GM23338 (cell line): ENCODE results near the gene LRP10. TPM values are rescaled to one million over a fixed set of nuclear protein-coding genes. Genes with fewer than 3 reads are reported as not detected.

Experiments
- ATAC-seq: fragments of 200-7000 bp; cut with Tn5 transposase; 3 replicates; pipeline ENCODE4 v1.9.1; 2020
- DNase-seq: peaks from one replicate; pipeline ENCODE4 v3.0.0-alpha.2; 2015; ENCODE audit warnings: low spot score
- H2AFZ ChIP-seq: fragments of 200-600 bp; sonication (generic); 2 replicates; pipeline ENCODE4 v1.8.0; 2016; ENCODE audit warnings: antibody characterized with exemption, mild to moderate bottlenecking, moderate library complexity
- H3F3A ChIP-seq: fragments of 200-600 bp; sonication (generic); replicated peaks from 2 replicates; pipeline ENCODE4 v1.8.0; 2017; ENCODE audit warnings: antibody characterized with exemption, mixed run types, low read depth
- H3K27ac ChIP-seq: fragments of 200-600 bp; sonication (generic); 2 replicates; pipeline ENCODE4 v1.6.1; 2016; ENCODE audit warnings: low read depth
- H3K27me3 ChIP-seq: fragments of 200-600 bp; sonication (generic); 2 replicates; pipeline ENCODE4 v1.8.0; 2016; ENCODE audit warnings: mild to moderate bottlenecking, mixed run types, moderate library complexity; ENCODE audit not compliant: insufficient read depth
- H3K36me3 ChIP-seq: fragments of 200-600 bp; sonication (generic); 2 replicates; pipeline ENCODE4 v1.8.0; 2016; ENCODE audit warnings: mild to moderate bottlenecking; ENCODE audit not compliant: insufficient read depth
- H3K4me1 ChIP-seq: fragments of 200-600 bp; sonication (generic); 2 replicates; pipeline ENCODE4 v1.8.0; 2016; ENCODE audit warnings: mild to moderate bottlenecking, moderate library complexity; ENCODE audit not compliant: insufficient read depth
- H3K4me2 ChIP-seq: fragments of 200-600 bp; sonication (generic); 2 replicates; pipeline ENCODE4 v1.7.1; 2017; ENCODE audit warnings: mixed run types
- H3K4me3 ChIP-seq: fragments of 200-600 bp; sonication (generic); 2 replicates; pipeline ENCODE4 v1.6.1; 2016; ENCODE audit warnings: mixed run types
- H3K79me2 ChIP-seq: fragments of 200-600 bp; sonication (generic); replicated peaks from 2 replicates; pipeline ENCODE4 v1.8.0; 2017; ENCODE audit warnings: mild to moderate bottlenecking; ENCODE audit not compliant: insufficient read depth
- H3K9me2 ChIP-seq: fragments of 200-600 bp; sonication (generic); 2 replicates; pipeline ENCODE4 v1.8.0; 2017; ENCODE audit not compliant: insufficient read depth
- H4K20me1 ChIP-seq: fragments of 200-600 bp; sonication (generic); replicated peaks from 2 replicates; pipeline ENCODE4 v1.8.0; 2017; ENCODE audit warnings: mild to moderate bottlenecking; ENCODE audit not compliant: insufficient read depth
- H3K27ac Mint-ChIP-seq: 2 replicates; pipeline ENCODE4 v1.8.0; 2020; ENCODE audit warnings: inconsistent platforms, mild to moderate bottlenecking, moderate library complexity, mixed read lengths
- H3K27me3 Mint-ChIP-seq: 3 replicates; pipeline ENCODE4 v1.8.0; 2022; ENCODE audit warnings: low read depth, mild to moderate bottlenecking, moderate library complexity, mixed read lengths, inconsistent platforms; ENCODE audit not compliant: insufficient read depth, poor library complexity
- H3K36me3 Mint-ChIP-seq: 3 replicates; pipeline ENCODE4 v1.8.0; 2021; ENCODE audit warnings: low read depth, mild to moderate bottlenecking, inconsistent platforms, moderate library complexity, mixed read lengths
- H3K4me1 Mint-ChIP-seq: 3 replicates; pipeline ENCODE4 v1.8.0; 2020; ENCODE audit warnings: mild to moderate bottlenecking, inconsistent platforms, mixed read lengths
- H3K4me3 Mint-ChIP-seq: 3 replicates; pipeline ENCODE4 v1.8.0; 2021; ENCODE audit warnings: moderate library complexity, mild to moderate bottlenecking, inconsistent platforms, mixed read lengths
- H3K9me3 Mint-ChIP-seq: 3 replicates; pipeline ENCODE4 v1.8.0; 2020; ENCODE audit warnings: moderate library complexity, mild to moderate bottlenecking, inconsistent platforms, mixed read lengths
- CREB1 ChIP-seq: fragments of 250-450 bp; sonication (Bioruptor Pico); IDR thresholded peaks from 2 replicates; pipeline ENCODE4 v1.5.0; 2020; ENCODE audit warnings: low read depth, mild to moderate bottlenecking, moderate library complexity
- CTCF ChIP-seq, 2 experiments: fragments of 200-600 bp in 1 of 2; sonication (generic) in 1 of 2; conservative IDR thresholded peaks; 2 replicates each; pipeline versions ENCODE4 v1.5.1 to v1.6.1; 2016 to 2017; ENCODE audit warnings: antibody characterized with exemption in 2 of 2, low read depth in 2 of 2, mild to moderate bottlenecking in 2 of 2, moderate library complexity in 1 of 2
- ETS1 ChIP-seq: IDR thresholded peaks from 2 replicates; pipeline ENCODE4 v1.6.1; 2016; ENCODE audit warnings: antibody characterized with exemption
- EZH2 ChIP-seq: fragments of 200-600 bp; sonication (generic); IDR thresholded peaks from one replicate; pipeline ENCODE4 v1.8.0; 2017; ENCODE audit warnings: antibody characterized with exemption, mild to moderate bottlenecking, low read depth; ENCODE audit not compliant: unreplicated experiment
- EZH2phosphoT487 ChIP-seq: fragments of 200-600 bp; sonication (generic); IDR thresholded peaks from one replicate; pipeline ENCODE4 v1.8.1; 2018; ENCODE audit warnings: antibody characterized with exemption; ENCODE audit not compliant: unreplicated experiment
- JUNB ChIP-seq: IDR thresholded peaks from one replicate; pipeline ENCODE4 v1.6.1; 2016; ENCODE audit warnings: antibody characterized with exemption; ENCODE audit not compliant: unreplicated experiment
- NANOG ChIP-seq: IDR thresholded peaks from 2 replicates; pipeline ENCODE4 v1.6.1; 2016; ENCODE audit warnings: antibody characterized with exemption, borderline replicate concordance
- POLR2AphosphoS5 ChIP-seq: IDR thresholded peaks from 2 replicates; pipeline ENCODE4 v1.6.1; 2016; ENCODE audit warnings: antibody characterized with exemption, low read depth
- REST ChIP-seq: IDR thresholded peaks from one replicate; pipeline ENCODE4 v1.6.1; 2018; ENCODE audit warnings: antibody characterized with exemption; ENCODE audit not compliant: unreplicated experiment
- STAT1 ChIP-seq: IDR thresholded peaks from one replicate; pipeline ENCODE4 v1.6.1; 2016; ENCODE audit warnings: antibody characterized with exemption; ENCODE audit not compliant: unreplicated experiment
- ZNF114 ChIP-seq: fragments of 250-450 bp; sonication (Bioruptor Pico); IDR thresholded peaks from 2 replicates; pipeline ENCODE4 v1.5.0; 2020; ENCODE audit warnings: mild to moderate bottlenecking, moderate library complexity
- ZNF331 ChIP-seq: fragments of 250-450 bp; sonication (Bioruptor Pico); IDR thresholded peaks from 2 replicates; pipeline ENCODE4 v1.5.0; 2020; ENCODE audit warnings: low read depth, mild to moderate bottlenecking, moderate library complexity
- ZNF462 ChIP-seq: fragments of 250-450 bp; sonication (Bioruptor Pico); IDR thresholded peaks from 2 replicates; pipeline ENCODE4 v1.5.0; 2020; ENCODE audit warnings: mild to moderate bottlenecking, moderate library complexity
- polyA plus RNA-seq: library from polyadenylated mRNA; unstranded; fragments of >200 nt; fragmentation: Nextera tagmentation; extraction: Ambion mirVana; gene quantifications from 2 replicates; pipeline ENCODE4 v1.2.1, GENCODE V29; 2016
- total RNA-seq: library from RNA; depleted of rRNA; stranded (reverse); fragments of >200 nt; shearing (Covaris generic); gene quantifications from 2 replicates; pipeline ENCODE4 v1.2.3, GENCODE V29; 2014

The LRP10 gene
- total and polyA plus RNA-seq, 2 experiments from 2014 or later = 6.4 to 18.1 TPM

- TF ChIP-seq REST = no peak
- no peak for TF ChIP-seq ZNF331 (CRISPR knock-in tag)
- TF ChIP-seq ZNF114 (CRISPR knock-in tag) = no peak
- no peak for TF ChIP-seq EZH2phosphoT487
- no peak for TF ChIP-seq ZNF462 (CRISPR knock-in tag)
- TF ChIP-seq NANOG = no peak
- TF ChIP-seq JUNB = no peak
- no peak for TF ChIP-seq CTCF (conservative IDR thresholded peaks at IDR 0.05; ENCODE audit: low read depth in 2 of 2)
- no peak for TF ChIP-seq STAT1
- no peak for TF ChIP-seq CREB1
- TF ChIP-seq ETS1 = no peak
- no peak for TF ChIP-seq POLR2AphosphoS5
- no peak for TF ChIP-seq EZH2
- peaks cover 26% of the 10 kb centered on the region for H3K79me2 ChIP-seq
- no peaks in the 10 kb centered on the region for H3K27me3 ChIP-seq
- no peak overlapping the region for H3K4me3 ChIP-seq
- Mint-ChIP-seq H3K4me1 (peaks cover 29% of the 10 kb centered on the region), H3K36me3 (peaks cover 48% of the 10 kb centered on the region), H3K27ac (no peak overlapping the region), H3K9me3 (no peaks in the 10 kb centered on the region), H3K4me3 (no peak overlapping the region), H3K27me3 (peaks cover 18% of the 10 kb centered on the region)
- H3F3A ChIP-seq = peaks cover 6% of the 10 kb centered on the region; the same call in 1 of the 2 replicates
- no peaks in the 10 kb centered on the region; the same call in 1 of the 2 replicates for H3K36me3 ChIP-seq
- no peaks in the 10 kb centered on the region for H4K20me1 ChIP-seq
- ATAC-seq = no peak
- no peaks in the 10 kb centered on the region for H3K9me2 ChIP-seq
- no peak overlapping the region for H2AFZ ChIP-seq
- no peak overlapping the region for H3K27ac ChIP-seq
- no peak for DNase-seq
- peaks cover 14% of the 10 kb centered on the region; the same call in 1 of the 2 replicates for H3K4me1 ChIP-seq
- no peak overlapping the region for H3K4me2 ChIP-seq
Observed at GRCh38 chr14:22841311-22841710, 30.2 kb upstream of the LRP10 start.
